ENCODE measurements around the gene TBPL1.

The TBPL1 gene

DNA sequence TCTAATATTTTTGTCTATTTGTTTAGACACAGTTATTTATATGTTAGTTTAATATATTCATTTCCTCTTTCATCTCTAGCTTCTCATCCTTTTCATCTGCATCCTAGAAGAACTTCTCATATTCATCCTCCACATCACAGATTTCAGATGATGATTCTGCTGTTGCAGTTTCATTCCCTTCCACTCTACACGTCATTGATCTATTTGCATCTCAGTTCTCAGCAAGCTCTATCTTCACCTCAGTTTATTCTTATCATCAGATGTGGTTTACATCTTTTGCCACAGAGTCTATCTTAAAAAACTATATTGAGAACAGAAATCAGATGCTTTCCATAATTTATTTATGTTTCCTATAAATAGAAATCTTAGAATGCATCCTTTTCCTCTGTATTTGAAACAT lies 86.1 kb downstream of the TBPL1 start:
- H3K36me3 Mint-ChIP-seq (ENCODE audit: low read depth), result no peaks in the 10 kb centered on the region
- H3K4me3 Mint-ChIP-seq, result no peak overlapping the region
- no peak for DNase-seq (ENCODE audit: low spot score)
- H3K9me3 Mint-ChIP-seq, result peaks cover 3% of the 10 kb centered on the region
- H3K27ac Mint-ChIP-seq, result no peak overlapping the region
- H3K4me1 Mint-ChIP-seq (ENCODE audit: low read depth), result peaks cover 16% of the 10 kb centered on the region
- H3K27me3 Mint-ChIP-seq (ENCODE audit: low read depth), result peaks cover 21% of the 10 kb centered on the region

Measured in T-helper 2 cell treated with Interferon-gamma antibody and Interleukin-4, amounts not matched to agents 5 μg/mL and 100 μg/mL, for 36 hours (primary cell).